ENCODE measurements around the gene TNS2. TPM values are rescaled to one million over a fixed set of nuclear protein-coding genes. Genes with fewer than 3 reads are reported as not detected.

Gene TNS2
- total and polyA plus RNA-seq, 9 of the 15 experiments (the other 6 are each of a cell fraction or from before 2014, with no cell fraction given) = 0.28 to 3.1 (median 1.2) TPM; not detected in 1

DNA sequence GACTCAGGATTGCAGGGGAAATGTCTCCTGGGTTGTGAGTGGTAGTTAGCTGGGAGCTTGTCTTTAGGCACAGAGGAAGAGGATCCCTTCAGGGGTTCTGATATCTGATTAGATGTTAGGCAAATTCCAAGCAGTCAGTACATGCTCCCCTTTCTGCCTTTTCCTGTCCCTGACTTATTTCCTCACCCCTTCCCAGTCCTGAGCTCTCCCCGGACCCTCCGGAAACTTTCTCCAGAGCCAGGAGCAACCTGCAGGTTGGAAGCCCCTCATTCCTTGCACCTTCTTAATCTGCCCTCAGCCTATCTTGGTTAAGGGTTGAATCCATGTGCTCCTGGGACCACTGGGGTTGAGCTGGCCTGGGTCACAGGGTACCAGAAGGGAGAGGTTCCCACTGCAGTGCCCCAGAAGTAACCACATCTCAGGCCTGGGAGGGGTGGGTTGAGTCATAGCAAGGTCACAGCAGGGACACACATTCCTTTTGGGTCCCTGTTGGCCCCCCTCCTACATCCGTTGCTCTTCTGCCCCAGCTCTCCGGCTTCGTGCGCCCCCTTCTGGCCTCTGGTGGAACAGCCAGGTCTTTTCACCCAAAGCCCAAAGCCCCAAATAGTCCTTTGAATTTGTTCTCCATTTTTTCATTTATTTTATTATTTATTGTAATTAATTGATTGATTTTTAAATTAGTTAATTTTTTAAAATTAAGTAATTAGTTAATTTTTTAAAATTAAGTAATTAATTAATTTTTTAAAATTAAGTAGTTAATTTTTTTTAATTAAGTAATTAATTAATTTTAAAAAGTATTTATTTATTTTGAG, 49.4 kb downstream of the TNS2 start (continued):
- TF ChIP-seq, protein P1, sequence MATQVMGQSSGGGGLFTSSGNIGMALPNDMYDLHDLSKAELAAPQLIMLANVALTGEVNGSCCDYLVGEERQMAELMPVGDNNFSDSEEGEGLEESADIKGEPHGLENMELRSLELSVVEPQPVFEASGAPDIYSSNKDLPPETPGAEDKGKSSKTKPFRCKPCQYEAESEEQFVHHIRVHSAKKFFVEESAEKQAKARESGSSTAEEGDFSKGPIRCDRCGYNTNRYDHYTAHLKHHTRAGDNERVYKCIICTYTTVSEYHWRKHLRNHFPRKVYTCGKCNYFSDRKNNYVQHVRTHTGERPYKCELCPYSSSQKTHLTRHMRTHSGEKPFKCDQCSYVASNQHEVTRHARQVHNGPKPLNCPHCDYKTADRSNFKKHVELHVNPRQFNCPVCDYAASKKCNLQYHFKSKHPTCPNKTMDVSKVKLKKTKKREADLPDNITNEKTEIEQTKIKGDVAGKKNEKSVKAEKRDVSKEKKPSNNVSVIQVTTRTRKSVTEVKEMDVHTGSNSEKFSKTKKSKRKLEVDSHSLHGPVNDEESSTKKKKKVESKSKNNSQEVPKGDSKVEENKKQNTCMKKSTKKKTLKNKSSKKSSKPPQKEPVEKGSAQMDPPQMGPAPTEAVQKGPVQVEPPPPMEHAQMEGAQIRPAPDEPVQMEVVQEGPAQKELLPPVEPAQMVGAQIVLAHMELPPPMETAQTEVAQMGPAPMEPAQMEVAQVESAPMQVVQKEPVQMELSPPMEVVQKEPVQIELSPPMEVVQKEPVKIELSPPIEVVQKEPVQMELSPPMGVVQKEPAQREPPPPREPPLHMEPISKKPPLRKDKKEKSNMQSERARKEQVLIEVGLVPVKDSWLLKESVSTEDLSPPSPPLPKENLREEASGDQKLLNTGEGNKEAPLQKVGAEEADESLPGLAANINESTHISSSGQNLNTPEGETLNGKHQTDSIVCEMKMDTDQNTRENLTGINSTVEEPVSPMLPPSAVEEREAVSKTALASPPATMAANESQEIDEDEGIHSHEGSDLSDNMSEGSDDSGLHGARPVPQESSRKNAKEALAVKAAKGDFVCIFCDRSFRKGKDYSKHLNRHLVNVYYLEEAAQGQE (IDR thresholded peaks at IDR 0.05; ENCODE audit: borderline replicate concordance) = peak; percentile 87
- TF ChIP-seq, protein P1 (CRISPR knock-in tag; IDR thresholded peaks at IDR 0.05; ENCODE audit: low read depth) = 0 out of 2 replicates have a peak, but pooled peaks have one; percentile 37
- TF ChIP-seq, protein P2, sequence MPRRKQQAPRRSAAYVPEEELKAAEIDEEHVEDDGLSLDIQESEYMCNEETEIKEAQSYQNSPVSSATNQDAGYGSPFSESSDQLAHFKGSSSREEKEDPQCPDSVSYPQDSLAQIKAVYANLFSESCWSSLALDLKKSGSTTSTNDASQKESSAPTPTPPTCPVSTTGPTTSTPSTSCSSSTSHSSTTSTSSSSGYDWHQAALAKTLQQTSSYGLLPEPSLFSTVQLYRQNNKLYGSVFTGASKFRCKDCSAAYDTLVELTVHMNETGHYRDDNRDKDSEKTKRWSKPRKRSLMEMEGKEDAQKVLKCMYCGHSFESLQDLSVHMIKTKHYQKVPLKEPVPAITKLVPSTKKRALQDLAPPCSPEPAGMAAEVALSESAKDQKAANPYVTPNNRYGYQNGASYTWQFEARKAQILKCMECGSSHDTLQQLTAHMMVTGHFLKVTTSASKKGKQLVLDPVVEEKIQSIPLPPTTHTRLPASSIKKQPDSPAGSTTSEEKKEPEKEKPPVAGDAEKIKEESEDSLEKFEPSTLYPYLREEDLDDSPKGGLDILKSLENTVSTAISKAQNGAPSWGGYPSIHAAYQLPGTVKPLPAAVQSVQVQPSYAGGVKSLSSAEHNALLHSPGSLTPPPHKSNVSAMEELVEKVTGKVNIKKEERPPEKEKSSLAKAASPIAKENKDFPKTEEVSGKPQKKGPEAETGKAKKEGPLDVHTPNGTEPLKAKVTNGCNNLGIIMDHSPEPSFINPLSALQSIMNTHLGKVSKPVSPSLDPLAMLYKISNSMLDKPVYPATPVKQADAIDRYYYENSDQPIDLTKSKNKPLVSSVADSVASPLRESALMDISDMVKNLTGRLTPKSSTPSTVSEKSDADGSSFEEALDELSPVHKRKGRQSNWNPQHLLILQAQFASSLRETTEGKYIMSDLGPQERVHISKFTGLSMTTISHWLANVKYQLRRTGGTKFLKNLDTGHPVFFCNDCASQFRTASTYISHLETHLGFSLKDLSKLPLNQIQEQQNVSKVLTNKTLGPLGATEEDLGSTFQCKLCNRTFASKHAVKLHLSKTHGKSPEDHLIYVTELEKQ (CRISPR knock-in tag; IDR thresholded peaks at IDR 0.05) = no peak
- TF ChIP-seq, protein P3, sequence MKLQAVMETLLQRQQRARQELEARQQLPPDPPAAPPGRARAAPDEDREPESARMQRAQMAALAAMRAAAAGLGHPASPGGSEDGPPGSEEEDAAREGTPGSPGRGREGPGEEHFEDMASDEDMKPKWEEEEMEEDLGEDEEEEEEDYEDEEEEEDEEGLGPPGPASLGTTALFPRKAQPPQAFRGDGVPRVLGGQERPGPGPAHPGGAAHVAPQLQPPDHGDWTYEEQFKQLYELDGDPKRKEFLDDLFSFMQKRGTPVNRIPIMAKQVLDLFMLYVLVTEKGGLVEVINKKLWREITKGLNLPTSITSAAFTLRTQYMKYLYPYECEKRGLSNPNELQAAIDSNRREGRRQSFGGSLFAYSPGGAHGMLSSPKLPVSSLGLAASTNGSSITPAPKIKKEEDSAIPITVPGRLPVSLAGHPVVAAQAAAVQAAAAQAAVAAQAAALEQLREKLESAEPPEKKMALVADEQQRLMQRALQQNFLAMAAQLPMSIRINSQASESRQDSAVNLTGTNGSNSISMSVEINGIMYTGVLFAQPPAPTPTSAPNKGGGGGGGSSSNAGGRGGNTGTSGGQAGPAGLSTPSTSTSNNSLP (IDR thresholded peaks at IDR 0.05; ENCODE audit: borderline replicate concordance, low read depth, low read length) = no peak
- TF ChIP-seq C11orf30 (IDR thresholded peaks at IDR 0.05; ENCODE audit: low read depth) (no peak), SLC30A9 (CRISPR knock-in tag; IDR thresholded peaks at IDR 0.05) (no peak), LCOR (CRISPR knock-in tag; IDR thresholded peaks at IDR 0.05) (0 out of 2 replicates have a peak, but pooled peaks have one; percentile 31), CBX1 (IDR thresholded peaks at IDR 0.05; ENCODE audit: low read depth) (no peak), ZNF444 (CRISPR knock-in tag; IDR thresholded peaks at IDR 0.05) (no peak), SOX6 (IDR thresholded peaks at IDR 0.05) (no peak)
- TF ChIP-seq, protein P4, sequence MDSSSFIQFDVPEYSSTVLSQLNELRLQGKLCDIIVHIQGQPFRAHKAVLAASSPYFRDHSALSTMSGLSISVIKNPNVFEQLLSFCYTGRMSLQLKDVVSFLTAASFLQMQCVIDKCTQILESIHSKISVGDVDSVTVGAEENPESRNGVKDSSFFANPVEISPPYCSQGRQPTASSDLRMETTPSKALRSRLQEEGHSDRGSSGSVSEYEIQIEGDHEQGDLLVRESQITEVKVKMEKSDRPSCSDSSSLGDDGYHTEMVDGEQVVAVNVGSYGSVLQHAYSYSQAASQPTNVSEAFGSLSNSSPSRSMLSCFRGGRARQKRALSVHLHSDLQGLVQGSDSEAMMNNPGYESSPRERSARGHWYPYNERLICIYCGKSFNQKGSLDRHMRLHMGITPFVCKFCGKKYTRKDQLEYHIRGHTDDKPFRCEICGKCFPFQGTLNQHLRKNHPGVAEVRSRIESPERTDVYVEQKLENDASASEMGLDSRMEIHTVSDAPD (CRISPR knock-in tag; IDR thresholded peaks at IDR 0.05) = no peak
